ENCODE results near the gene SERPING1. TPM values are rescaled to one million over a fixed set of nuclear protein-coding genes. Genes with fewer than 3 reads are reported as not detected.
"Not testable (repeated sequence)": the region's sequence is repeated elsewhere in the genome, so short reads cannot be mapped to it uniquely, and the experiment has no call there.

SERPING1 gene
- total RNA-seq, 1 experiment from 2014 or later, result 5.2 TPM

DNA sequence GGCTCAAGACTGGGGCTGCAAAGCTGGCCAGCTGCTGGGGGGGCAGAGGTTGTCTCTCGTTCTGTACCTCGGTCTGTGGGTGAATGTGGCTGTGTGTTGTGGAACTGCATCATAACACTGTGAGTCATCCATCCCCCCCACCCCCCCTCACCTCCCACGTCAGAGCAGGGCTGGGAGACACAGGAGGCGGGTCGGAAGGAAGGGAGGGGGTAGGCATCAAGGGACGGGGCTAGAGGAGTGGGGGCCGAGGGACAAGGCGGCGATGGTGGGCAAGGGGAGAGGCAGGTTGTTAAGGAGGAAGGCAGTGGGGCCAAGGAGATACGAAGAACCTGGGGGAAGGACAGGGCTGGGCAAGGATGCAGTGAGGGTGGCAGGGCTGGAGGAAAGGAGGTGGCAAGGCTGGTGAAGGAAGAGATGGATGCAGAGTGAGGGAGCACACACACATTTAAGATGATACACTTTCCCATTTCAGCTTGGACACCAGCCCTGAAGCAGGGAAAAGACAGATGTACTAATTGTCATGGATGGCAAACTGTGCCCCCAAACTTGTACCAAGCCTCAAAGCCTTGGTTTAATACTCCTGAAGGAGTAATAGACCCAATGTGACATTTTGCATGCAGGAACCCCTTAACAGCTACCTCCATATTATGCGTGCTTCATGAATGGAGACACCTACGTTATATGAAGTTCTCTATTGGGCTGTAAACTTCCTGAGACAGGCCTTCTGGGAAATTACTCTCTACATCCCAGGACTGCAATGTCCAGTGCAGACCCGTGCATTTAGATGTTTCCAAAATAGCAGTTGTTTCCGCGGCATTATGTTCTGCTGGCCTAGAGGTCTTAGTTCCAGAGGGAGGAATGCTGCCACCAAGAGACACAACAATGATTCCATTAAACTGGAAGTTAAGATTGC lies 52.6 kb downstream of the SERPING1 start, which contains the start of gene YPEL4:
YPEL4 (minus strand) TSS at position 87 of the 913 bp plus-strand sequence. CDS start 2,805 bp downstream, outside the sequence.
- CTCF ChIA-PET, result no interaction called here
- TF ChIP-seq, protein P1, sequence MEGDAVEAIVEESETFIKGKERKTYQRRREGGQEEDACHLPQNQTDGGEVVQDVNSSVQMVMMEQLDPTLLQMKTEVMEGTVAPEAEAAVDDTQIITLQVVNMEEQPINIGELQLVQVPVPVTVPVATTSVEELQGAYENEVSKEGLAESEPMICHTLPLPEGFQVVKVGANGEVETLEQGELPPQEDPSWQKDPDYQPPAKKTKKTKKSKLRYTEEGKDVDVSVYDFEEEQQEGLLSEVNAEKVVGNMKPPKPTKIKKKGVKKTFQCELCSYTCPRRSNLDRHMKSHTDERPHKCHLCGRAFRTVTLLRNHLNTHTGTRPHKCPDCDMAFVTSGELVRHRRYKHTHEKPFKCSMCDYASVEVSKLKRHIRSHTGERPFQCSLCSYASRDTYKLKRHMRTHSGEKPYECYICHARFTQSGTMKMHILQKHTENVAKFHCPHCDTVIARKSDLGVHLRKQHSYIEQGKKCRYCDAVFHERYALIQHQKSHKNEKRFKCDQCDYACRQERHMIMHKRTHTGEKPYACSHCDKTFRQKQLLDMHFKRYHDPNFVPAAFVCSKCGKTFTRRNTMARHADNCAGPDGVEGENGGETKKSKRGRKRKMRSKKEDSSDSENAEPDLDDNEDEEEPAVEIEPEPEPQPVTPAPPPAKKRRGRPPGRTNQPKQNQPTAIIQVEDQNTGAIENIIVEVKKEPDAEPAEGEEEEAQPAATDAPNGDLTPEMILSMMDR (conservative IDR thresholded peaks at IDR 0.05; ENCODE audit: low read depth, low read length), result no peak
- TF ChIP-seq EZH2 (IDR thresholded peaks at IDR 0.05; ENCODE audit: borderline replicate concordance, low read depth, low read length, poor library complexity, severe bottlenecking), result no peak
- no peaks in the 10 kb centered on the region for H3K9me3 ChIP-seq (ENCODE audit: low read depth, low read length, poor library complexity, severe bottlenecking)
- intact Hi-C loops (cut with micrococcal nuclease; ENCODE audit: unreplicated experiment), result loop anchor here (10.0 kb wide), 3 partner anchors 155 to 925 kb away; partner anchors contain the start of genes LPXN and ZFP91
- POLR2A ChIA-PET (ENCODE audit: low non-redundant PET), result no interaction called here
- DNase-seq (ENCODE audit: low spot score), result peak; percentile 75
- H3K4me1 ChIP-seq (ENCODE audit: insufficient read depth, low read length, poor library complexity, severe bottlenecking), result peaks cover 43% of the 10 kb centered on the region
- H3K27me3 ChIP-seq (replicated peaks; ENCODE audit: insufficient read depth, low read depth, low read length, poor library complexity), result peaks cover 19% of the 10 kb centered on the region
- BruUV-seq (replicated peaks), result no TSS peak
- H3K27ac ChIP-seq (ENCODE audit: low read depth, low read length, poor library complexity, severe bottlenecking), result no peak within 1 kb of the TSS
- H3K4me3 ChIP-seq (ENCODE audit: low read depth, low read length, poor library complexity, severe bottlenecking), result peak within 1 kb of the TSS; percentile 40
- H3K36me3 ChIP-seq (ENCODE audit: insufficient read depth, low read length, poor library complexity, severe bottlenecking), result no peaks in the 10 kb centered on the region

DNA sequence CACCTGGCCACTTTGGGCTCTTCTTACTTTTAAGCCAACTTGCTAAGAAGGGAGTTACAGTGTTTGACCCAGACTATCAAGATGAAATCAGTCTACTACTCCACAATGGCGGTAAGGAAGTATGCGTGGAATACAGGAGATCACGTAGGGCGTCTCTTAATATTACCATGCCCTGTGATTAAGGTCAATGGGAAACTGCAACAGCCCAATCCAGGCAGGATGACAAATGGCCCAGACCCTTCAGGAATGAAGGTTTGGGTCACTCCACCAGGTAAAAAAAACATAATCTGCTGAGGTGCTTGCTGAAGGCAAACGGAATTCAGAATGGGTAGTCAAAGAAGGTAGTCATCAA lies 53.2 kb downstream of the SERPING1 start:
- H3K27me3 ChIP-seq (replicated peaks; ENCODE audit: insufficient read depth, low read depth, low read length, poor library complexity), result peaks cover 19% of the 10 kb centered on the region
- intact Hi-C loops (cut with micrococcal nuclease; ENCODE audit: unreplicated experiment), result no loop called here
- CTCF ChIA-PET, result no interaction called here
- BruUV-seq (replicated peaks), result no TSS peak
- H3K9me3 ChIP-seq (ENCODE audit: low read depth, low read length, poor library complexity, severe bottlenecking), result no peaks in the 10 kb centered on the region
- no peak overlapping the region for H3K4me3 ChIP-seq (ENCODE audit: low read depth, low read length, poor library complexity, severe bottlenecking)
- H3K36me3 ChIP-seq (ENCODE audit: insufficient read depth, low read length, poor library complexity, severe bottlenecking), result no peaks in the 10 kb centered on the region
- POLR2A ChIA-PET (ENCODE audit: low non-redundant PET), result interaction anchor here (0.6 kb wide), 1 partner anchor 135 kb away, joined by 3 read pairs; no protein-coding TSS in a partner anchor
- DNase-seq (ENCODE audit: low spot score), result no peak
- H3K4me1 ChIP-seq (ENCODE audit: insufficient read depth, low read length, poor library complexity, severe bottlenecking), result peaks cover 37% of the 10 kb centered on the region
- no peak for TF ChIP-seq EZH2 (IDR thresholded peaks at IDR 0.05; ENCODE audit: borderline replicate concordance, low read depth, low read length, poor library complexity, severe bottlenecking)
- TF ChIP-seq, protein P1 (conservative IDR thresholded peaks at IDR 0.05; ENCODE audit: low read depth, low read length), result no peak
- H3K27ac ChIP-seq (ENCODE audit: low read depth, low read length, poor library complexity, severe bottlenecking), result no peak overlapping the region

DNA sequence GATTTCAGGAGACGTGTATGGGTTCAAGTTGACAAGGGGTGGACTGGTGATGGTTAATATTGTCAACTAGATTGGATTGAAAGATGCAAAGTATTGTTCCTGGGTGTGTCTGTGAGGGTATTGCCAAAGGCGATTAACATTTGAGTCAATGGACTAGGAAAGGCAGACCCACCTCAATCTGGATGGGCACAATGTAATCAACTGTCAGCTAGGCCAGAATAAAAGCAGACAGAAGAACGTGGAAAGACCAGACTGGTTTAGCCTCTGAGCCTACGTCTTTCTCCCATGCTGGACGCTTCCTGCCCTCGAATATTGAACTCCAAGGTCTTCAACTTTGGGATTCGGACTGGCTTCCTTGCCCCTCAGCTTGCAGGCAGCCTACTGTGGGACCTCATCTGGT lies 53.9 kb downstream of the SERPING1 start:
- Histone ChIP-seq H3K27me3 (replicated peaks; ENCODE audit: insufficient read depth, low read depth, low read length, poor library complexity) (peaks cover 19% of the 10 kb centered on the region), H3K36me3 (ENCODE audit: insufficient read depth, low read length, poor library complexity, severe bottlenecking) (no peaks in the 10 kb centered on the region), H3K9me3 (ENCODE audit: low read depth, low read length, poor library complexity, severe bottlenecking) (no peaks in the 10 kb centered on the region), H3K27ac (ENCODE audit: low read depth, low read length, poor library complexity, severe bottlenecking) (no peak overlapping the region), H3K4me3 (ENCODE audit: low read depth, low read length, poor library complexity, severe bottlenecking) (no peak overlapping the region), H3K4me1 (ENCODE audit: insufficient read depth, low read length, poor library complexity, severe bottlenecking) (peaks cover 31% of the 10 kb centered on the region)
- TF ChIP-seq EZH2 (IDR thresholded peaks at IDR 0.05; ENCODE audit: borderline replicate concordance, low read depth, low read length, poor library complexity, severe bottlenecking), result no peak
- TF ChIP-seq, protein P1 (conservative IDR thresholded peaks at IDR 0.05; ENCODE audit: low read depth, low read length), result no peak
- BruUV-seq (replicated peaks), result no TSS peak
- no peak for DNase-seq (ENCODE audit: low spot score)
- CTCF ChIA-PET, result no interaction called here
- POLR2A ChIA-PET (ENCODE audit: low non-redundant PET), result interaction anchor here (0.6 kb wide), 2 partner anchors 112 to 136 kb away, joined by 3 to 4 read pairs; no protein-coding TSS in a partner anchor
- intact Hi-C loops (cut with micrococcal nuclease; ENCODE audit: unreplicated experiment), result no loop called here

DNA sequence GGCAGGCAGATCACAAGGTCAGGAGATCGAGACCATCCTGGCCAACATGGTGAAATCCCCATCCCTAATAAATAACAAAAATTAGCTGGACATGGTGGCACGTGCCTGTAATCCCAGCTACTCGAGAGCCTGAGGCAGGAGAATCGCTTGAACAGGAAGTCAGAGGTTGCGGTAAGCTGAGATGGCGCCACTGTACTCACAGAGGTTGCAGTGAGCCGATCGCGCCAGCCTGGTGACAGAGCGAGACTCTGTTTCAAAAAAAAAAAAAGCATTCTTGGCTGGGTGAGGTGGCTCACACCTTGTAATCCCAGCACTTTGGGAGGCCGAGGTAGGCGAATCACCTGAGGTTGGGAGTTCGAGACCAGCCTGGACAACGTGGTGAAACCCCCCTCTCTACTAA lies 54.7 kb downstream of the SERPING1 start:
- DNase-seq (ENCODE audit: low spot score); POLR2A ChIA-PET (ENCODE audit: low non-redundant PET); BruUV-seq (replicated peaks); H3K36me3 ChIP-seq (ENCODE audit: insufficient read depth, low read length, poor library complexity, severe bottlenecking); intact Hi-C loops (cut with micrococcal nuclease; ENCODE audit: unreplicated experiment); H3K27ac ChIP-seq (ENCODE audit: low read depth, low read length, poor library complexity, severe bottlenecking); H3K4me3 ChIP-seq (ENCODE audit: low read depth, low read length, poor library complexity, severe bottlenecking); H3K9me3 ChIP-seq (ENCODE audit: low read depth, low read length, poor library complexity, severe bottlenecking): not testable (repeated sequence)
- H3K27me3 ChIP-seq (replicated peaks; ENCODE audit: insufficient read depth, low read depth, low read length, poor library complexity), result peaks cover 13% of the 10 kb centered on the region
- H3K4me1 ChIP-seq (ENCODE audit: insufficient read depth, low read length, poor library complexity, severe bottlenecking), result peaks cover 23% of the 10 kb centered on the region
- CTCF ChIA-PET, result interaction anchor here (0.6 kb wide), 1 partner anchor 19 kb away, joined by 3 read pairs; no protein-coding TSS in a partner anchor

Data from A673 (cell line).